Middle frontal gyrus (tissue), 1 donor: ENCODE results near the gene PDE4D.
"Not testable (repeated sequence)": the region's sequence is repeated elsewhere in the genome, so short reads cannot be mapped to it uniquely, and the experiment has no call there.

Experiments
- DNase-seq: peaks from one replicate; pipeline ENCODE4 v3.0.0-alpha.2; 2015; ENCODE audit warnings: low spot score; ENCODE audit errors: extremely low spot score

PDE4D gene

DNA sequence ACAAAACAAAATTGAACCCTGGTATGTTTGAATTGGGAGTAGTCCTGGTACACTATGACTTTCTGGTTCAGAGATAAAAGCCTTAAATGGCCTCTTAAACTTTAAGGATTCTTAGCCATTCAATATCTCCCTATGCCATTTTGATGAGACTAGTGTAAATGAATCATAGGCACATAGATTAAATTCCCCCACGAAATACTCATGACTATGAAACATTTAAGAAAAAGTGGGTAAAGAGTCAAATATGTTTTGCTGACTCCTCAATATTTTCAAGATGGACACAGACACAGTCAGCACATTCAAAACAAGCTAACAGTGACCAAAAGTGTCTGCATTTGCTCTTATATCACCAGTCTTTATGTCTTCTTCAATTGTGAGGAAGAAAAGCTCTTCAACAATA, 278.3 kb downstream of the PDE4D start:
- DNase-seq, result no peak

DNA sequence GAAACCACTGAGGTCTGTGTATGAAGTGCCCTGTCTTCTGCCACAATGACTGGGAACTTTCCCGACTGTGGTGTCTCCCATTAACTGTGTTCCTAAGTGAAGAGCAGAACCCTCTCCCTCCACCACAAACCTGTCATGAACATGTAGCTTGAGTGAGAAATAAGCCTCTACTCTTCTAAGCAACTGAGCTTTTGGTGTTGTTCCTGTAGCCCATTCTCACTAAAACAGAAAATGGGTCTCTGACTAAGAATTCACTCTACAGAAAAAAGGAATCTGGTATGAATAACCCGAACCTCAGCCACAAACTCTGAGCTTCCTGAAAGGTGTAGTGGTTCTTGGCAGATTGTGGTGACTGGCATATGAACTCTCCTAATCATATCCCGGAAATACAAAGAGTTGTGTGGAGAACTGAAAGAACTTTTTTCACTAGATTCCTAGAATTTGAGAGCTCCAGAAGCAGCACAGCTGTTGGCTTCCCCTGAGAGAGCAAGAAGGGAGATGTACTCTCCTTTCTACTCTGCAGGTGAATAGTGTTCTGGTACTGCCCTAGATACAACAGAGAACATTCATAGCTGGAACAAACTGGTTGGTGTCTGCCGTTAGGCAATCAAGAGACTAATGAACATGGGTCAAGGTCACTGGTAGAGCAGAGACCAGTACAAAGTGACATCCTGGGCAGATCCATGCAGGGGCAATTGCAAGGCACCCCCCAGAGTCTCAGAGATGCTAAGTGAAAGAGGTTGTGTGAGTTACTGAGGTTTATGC, 283.8 kb downstream of the PDE4D start:
- no peak for DNase-seq

DNA sequence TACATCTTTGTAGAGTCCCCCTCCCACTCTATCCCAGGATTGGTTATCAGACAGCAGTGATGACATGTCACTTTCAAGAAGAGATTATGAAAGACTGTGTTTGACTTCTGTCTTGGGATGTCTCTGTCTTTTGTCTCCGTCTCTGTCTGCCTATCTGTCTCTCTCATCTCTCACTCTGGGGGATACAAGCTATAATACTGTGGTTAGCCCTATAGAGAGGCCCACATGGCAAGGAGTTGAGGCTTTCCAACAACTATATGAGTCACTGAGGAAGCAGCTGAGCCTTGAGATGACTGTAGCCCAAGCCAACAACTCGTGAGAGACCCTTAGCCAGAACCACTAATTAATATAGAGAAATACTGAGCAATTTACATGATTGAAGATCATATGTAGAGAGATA, 284.8 kb downstream of the PDE4D start:
- no peak for DNase-seq

- DNase-seq, result no peak
These were observed 286.3 kb downstream of the PDE4D start for GRCh38 chr5:59607138-59607765.

DNA sequence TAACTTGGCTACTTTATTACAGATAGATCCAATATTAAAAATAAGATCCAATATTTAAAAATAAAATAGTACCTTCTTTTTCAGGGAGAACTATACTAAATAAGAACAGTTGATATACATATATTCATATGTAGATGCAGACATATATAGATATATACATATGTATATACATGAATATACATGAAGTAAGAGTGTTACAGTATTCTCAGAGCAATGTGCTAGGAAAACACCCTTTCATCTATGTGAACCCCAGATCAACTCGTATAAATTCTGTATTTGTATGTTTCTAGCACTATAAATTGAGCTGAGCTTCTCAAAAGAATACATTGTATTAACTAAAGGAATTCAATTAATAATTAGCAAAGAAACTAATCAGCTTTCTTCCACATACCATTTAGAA, 287.6 kb downstream of the PDE4D start:
- no peak for DNase-seq

- no peak for DNase-seq
These were observed 289.4 kb downstream of the PDE4D start for GRCh38 chr5:59604111-59604510.

DNA sequence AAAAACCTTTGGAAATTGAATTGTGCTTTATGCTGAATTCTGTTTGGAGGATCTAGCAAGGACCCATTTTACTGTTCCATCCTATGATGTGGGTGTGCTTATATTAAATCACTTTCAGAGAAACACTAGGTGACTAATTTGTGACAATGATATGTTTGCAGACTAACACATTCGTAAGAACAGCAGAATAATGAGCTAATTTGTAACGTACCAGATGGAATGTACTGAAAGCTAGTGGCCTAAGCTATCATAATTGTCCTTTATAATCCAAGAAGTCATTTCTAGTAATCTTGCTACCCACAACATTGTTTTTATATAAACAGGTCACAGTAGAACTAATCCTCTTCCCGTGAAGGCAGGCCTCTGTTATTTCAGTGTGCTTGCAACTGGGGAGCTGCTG, 292.5 kb downstream of the PDE4D start:
- DNase-seq, result no peak

DNA sequence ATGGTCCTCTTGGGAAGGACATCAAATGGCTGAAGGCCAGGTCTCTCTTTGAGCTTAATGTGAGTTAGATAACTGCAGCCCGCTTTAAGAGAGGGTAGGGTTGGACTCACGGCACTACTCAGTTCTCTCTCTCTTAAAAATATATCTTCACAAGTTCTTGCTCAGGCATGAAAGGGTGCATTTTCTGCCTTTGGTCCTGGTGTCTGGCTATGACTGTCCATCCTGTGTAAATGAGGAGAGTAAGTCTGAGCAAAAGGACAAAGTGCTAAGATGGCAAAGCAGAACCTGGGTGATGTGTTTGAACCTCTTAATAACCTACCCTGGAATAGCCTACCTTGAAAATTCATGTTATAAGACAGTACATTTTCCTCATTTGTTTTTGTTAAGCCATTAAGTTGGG, 293.4 kb downstream of the PDE4D start:
- no peak for DNase-seq

DNA sequence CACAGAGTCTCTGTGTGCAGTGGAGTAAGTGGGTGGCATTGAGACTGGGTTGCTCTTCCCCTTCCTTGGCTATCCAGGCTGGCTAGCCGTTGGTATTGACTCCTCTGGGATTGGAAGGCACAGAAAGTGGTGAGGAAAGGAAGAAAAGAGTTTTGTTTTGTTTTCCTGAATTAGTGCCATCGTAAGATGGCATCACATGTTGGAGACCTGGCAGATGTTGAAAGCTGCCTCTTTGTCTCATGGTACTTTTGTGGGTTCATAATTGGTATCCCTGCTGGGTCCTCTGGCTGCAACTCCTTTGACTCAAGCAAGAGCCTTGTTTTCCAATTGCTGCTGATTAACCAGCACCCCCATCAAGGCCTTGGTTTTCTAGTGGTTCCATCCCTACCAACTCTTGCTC, 293.8 kb downstream of the PDE4D start:
- no peak for DNase-seq

GRCh38 chr5:59598547-59598874, 295.0 kb downstream of the PDE4D start:
- DNase-seq, result no peak

DNA sequence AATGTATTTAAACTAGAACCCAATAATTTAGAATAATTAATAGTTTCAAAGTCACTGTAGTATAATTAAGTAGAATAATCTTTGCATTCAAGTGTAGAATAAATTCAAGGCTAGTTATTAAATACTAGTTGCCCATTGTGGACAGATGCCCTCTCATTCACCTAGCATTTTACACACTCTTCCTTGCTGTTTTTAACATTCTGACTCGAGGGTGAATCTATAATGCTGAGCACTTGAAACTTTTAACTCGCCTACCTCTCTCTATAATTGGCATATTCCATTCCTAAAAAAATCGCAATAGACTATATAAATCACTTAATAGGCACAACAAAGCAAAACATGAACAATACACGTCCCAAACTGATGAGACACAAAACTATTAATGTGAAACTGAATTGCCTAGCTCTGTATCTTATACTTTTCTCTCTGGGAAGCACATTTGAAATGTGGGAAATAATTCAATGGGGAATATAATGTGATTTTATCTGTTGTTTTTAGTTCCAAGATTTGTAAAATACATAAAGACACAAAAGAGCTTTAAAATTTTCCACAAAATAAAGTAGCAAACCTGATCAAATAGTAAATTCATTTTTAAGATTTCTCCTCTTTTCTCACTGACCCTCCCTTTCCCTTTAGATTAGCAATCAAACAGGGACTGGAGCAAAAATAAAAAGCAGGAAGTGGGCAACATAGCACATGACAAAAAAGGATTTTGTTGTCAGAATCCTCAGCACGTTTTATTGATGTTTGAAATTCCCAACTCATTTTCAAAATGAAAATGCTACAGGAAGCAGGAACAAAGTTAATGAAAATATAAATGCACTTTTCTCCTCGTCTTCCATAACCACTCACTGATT, 295.6 kb downstream of the PDE4D start:
- no peak for DNase-seq

- DNase-seq, result no peak
These were observed 296.8 kb downstream of the PDE4D start for GRCh38 chr5:59596586-59597350.

DNA sequence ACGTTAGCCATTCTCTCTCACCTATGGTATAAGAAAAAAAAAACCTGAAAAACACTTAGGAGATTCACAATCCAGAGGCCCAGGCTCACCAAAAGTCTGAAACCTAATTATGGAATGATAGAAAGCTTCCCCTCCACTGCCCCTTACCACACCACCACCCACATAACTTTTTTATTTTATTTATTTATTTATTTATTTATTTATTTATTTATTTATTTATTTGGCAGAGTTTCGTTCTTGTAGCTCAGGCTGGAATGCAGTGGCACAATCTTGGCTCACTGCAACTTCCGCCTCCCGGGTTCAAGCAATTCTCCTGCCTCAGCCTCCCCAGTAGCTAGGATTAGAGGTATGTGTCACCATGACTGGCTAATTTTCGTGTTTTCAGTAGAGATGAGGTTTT, 299.4 kb downstream of the PDE4D start:
- not testable (repeated sequence) for DNase-seq

DNA sequence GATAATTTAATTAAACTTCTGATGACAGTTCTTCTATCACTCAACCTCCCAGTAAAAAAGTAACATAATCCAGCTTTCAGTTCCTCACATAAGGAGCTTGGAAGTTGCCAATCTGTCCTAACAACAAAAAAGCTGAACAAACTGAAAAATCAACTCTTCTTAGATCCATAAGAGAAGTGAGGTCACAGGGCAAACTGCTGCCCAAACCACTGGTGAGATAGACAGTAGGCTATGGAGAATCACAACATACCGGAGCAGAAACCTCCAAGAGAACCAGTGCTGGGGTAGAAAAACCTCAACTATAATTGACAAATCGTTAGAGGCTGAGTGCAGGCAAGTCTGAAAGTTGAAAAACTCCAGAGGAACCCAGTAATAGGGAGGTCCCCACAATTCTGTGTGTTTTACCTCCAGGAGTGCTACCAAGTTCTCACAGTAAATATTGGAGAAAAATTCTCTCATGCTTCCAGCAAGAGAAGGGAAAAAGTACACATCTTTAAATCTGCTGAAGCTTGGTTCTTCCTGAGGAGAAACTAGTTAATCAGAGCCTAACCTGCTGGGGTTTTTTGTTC, 300.0 kb downstream of the PDE4D start:
- DNase-seq, result no peak

DNA sequence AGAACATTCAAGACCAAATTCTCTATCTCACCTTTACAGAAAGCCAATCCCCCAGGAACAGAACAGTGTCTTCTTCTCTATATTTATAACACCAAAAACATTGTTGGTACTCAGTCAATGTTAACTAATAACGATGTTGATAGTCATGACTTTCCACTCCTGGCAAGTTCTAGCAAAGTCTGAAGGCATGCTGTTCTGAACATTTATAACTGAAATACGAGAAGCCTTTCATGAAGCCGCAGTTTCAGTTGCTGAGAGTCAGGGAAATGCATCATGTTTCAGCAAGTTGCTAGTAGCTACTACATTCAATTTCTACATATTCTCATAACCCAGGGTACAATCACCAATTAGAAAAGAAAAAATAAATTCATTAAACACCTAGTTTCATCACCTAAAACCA, 301.4 kb downstream of the PDE4D start:
- no peak for DNase-seq

- DNase-seq, result no peak
These were observed 302.4 kb downstream of the PDE4D start for GRCh38 chr5:59591162-59591561.

DNA sequence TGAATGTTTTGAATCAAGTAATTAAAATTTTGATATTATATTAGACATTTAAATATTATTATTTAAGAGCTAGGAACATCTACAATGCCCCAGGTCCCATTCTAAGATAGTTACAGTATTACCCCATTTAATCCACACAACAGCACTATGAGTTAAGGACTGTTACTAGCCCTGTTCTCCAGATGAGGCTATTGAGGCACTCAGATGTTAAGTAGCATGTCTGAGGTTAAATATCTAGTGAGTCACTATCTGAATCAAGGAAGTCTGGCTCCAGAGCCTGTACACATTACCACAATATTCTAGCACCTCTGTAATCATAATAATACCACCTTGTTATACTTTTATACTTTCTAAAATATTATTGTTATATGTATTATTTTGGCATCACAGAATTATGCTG, 304.6 kb downstream of the PDE4D start:
- no peak for DNase-seq

DNA sequence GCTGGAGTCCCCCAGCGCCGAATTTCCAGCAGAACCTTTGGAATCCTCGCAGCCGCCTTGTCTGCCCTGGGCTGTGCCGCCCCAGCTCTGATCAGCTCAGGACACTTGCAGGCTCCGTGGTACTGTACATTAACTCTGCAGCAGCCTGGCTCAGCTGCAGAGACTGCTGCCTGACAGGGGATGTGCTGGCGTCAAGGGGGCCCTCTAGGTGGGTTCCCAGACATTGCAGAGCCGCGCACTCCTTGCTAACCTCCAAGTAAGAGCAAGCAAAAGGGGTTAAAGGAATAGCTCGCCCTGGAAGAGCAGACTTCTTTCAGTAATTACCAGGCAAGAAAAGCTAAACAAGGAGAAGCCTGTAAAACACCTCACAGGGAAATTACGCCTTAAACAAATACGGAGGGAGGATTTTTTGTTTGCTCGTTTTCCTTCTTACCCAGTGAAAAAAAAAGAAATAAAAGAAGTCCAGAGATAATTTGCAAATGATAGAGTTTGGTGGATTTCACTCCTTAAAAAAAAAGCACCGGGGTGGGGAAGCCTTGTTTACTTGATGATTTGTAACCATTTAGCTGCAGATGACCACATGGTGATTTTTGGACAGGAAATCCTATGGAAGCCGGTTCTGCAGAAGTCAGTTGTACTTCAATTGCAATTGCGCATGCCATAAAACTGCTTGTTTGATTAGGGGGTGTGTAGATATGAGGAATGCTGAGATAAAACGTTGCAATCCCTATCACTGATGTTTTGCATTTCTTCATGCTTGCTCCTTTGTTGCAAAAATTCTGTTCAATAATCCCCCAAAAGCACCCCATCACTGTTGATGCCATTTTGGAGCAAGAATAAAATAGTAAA, 305.8 kb downstream of the PDE4D start:
- DNase-seq, result peak; percentile 81

DNA sequence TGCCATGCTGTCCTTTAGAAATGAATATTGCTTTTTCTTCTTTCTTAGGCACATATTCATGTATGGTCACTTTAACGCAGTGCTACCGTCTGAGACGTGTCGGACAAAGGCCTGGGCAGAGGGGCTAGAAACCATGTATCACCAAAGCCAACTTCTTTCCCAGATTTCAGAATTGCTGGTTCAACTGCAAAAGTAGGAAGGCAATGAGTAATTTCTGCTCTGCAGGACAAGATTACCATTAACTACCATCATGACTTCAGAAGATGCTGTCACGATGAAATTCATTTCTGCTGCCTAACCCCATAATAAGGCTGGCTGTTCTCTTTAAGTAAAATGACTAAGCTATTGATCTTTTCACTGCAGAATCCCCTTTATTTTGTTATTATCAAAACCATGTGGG, 306.7 kb downstream of the PDE4D start:
- DNase-seq, result no peak
